Colon (tissue), 2 donors: ENCODE data around the gene NKAIN1.
"Not testable (repeated sequence)": the region's sequence is repeated elsewhere in the genome, so short reads cannot be mapped to it uniquely, and the experiment has no call there.

Experiments
- FAIRE-seq: peaks from 2 replicates; lab custom pipeline; 2012; peaks lifted over from hg19 to GRCh38; lab: Jason Lieb, UNC
- donor health status: control.
- donor health status: control.

Gene NKAIN1

GRCh38 chr1:31152181-31152795 is 87.4 kb downstream of the NKAIN1 start:
- no peak for FAIRE-seq

GRCh38 chr1:31151402-31151801 is 88.3 kb downstream of the NKAIN1 start:
- no peak for FAIRE-seq

- no peak for FAIRE-seq
These were observed 91.3 kb downstream of the NKAIN1 start for GRCh38 chr1:31148409-31148808.

- no peak for FAIRE-seq
These were observed 94.0 kb downstream of the NKAIN1 start for GRCh38 chr1:31145648-31146047.

GRCh38 chr1:31144442-31144841 is 95.2 kb downstream of the NKAIN1 start:
- no peak for FAIRE-seq

GRCh38 chr1:31143455-31143854 is 96.2 kb downstream of the NKAIN1 start:
- no peak for FAIRE-seq

- FAIRE-seq = no peak
These were observed 97.3 kb downstream of the NKAIN1 start for GRCh38 chr1:31142406-31142805.

- FAIRE-seq = no peak
These were observed 99.4 kb downstream of the NKAIN1 start for GRCh38 chr1:31140299-31140698.

DNA sequence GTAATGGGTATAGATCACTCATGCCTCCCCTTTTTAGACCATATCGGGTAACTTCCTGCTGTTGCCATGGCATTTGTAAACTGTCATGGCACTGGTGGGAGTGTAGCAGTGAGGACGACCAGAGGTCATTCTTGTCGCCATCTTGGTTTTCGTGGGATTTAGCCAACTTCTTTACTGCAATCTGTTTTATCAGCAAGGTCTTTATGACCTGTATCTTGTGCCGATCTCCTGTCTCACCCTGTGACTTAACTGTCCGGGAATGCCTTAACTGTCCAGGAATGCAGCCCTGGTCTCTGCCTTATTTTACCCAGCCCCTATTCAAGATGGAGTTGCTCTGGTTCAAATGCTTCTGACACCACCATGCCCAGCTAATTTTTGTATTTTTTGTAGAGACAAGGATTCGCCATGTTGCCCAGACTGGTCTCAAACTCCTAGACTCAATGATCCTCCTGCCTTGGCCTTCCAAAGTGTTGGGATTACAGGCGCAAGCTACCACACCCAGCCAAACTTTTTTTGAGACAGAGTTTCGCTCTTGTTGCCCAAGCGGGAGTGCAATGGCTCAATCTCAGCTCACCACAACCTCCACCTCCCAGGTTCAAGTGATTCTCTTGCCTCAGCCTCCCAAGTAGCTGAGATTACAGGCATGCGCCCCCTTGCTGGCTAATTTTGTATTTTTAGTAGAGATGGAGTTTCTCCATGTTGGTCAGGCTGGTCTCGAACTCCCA is 100.7 kb downstream of the NKAIN1 start:
- FAIRE-seq = not testable (repeated sequence)

DNA sequence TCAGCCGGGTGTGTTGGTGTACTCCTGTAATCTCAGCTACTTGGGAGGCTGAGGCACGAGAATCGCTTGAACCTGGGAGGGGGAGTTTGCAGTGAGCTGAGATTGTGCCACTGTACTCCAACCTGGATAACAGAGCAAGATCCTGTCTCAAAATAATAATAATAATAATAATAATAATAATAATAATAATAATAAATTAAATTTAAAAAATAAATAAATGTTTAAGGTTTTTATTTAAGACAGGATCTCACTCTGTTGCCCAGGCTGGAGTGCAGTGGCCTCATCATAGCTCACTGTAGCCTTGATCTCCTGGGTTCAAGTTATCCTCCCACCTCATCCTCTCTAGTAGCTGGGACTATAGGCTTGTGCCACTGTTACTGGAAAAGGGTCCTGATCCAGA is 101.8 kb downstream of the NKAIN1 start:
- FAIRE-seq = not testable (repeated sequence)

GRCh38 chr1:31135973-31136600 is 103.6 kb downstream of the NKAIN1 start:
- no peak for FAIRE-seq

DNA sequence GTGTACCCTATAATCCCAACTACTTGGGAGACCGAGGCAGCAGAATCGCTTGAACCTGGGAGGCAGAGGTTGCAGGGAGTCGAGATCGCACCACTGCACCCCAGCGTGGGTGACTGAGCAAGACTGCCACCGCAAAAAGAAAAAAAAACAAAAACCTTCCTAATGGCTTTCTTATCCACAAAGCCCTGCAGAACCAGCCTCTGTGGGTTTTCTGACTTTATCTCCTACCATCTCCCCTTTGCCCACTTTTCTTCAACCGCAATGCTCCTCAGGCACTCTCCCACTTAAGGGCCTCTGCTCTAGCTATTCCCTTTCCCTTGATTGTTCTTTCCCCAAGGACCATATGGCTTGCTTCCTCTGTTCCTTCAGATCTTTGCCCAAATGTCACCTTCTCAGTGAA is 106.3 kb downstream of the NKAIN1 start:
- FAIRE-seq = no peak
